ENCODE data around the gene ADAP1.
"Not testable (repeated sequence)": the region's sequence is repeated elsewhere in the genome, so short reads cannot be mapped to it uniquely, and the experiment has no call there.

ADAP1 gene, protein sequence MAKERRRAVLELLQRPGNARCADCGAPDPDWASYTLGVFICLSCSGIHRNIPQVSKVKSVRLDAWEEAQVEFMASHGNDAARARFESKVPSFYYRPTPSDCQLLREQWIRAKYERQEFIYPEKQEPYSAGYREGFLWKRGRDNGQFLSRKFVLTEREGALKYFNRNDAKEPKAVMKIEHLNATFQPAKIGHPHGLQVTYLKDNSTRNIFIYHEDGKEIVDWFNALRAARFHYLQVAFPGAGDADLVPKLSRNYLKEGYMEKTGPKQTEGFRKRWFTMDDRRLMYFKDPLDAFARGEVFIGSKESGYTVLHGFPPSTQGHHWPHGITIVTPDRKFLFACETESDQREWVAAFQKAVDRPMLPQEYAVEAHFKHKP

DNA sequence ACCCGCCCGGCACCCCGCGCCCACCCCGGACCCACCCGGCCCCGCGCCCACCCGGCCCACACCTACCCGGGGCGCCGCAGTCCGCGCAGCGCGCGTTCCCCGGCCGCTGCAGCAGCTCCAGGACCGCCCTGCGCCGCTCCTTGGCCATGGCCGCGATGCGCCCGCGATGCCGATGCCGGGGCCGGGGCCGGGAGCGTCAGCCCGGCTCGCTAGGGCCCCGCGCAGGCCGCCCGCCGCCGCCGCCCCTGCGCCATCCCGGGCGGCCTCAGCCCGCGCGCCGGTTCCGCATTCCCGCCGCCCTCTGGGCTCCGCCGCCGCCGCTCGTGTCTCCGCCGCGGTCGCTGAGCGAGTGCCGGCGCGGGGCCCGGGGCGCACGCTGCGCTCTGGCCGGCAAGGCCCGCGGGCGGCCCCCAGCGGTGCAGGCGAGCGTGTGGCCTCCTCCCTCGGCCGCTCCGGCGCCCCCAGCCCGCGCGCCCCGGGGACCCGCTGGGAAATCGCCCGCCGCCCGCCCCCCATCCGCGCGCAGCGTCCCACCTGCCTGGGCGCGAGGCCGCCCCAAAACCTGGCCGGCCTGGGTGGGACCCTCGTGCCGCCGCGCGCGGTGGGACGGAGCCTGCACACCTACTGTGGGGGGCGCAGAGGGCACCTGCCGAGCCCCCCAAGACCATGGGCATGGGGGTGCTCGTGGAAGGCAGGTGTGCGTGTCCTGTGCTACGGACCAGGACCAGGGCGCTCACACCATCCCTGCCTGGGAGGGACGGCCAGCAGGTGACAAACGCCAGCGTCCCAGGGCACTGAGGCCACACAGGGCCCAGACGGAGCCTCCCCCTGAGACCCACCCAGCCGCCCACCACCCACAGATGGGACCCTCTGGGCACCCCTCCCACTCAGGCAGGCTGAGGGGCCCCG is at the start of gene ADAP1:
Gene ADAP1, minus strand, starts transcription at position 351 of the 909 bp plus-strand sequence. Its CDS starts 203 bp downstream, at position 148.
- no peak for DNase-seq

DNA sequence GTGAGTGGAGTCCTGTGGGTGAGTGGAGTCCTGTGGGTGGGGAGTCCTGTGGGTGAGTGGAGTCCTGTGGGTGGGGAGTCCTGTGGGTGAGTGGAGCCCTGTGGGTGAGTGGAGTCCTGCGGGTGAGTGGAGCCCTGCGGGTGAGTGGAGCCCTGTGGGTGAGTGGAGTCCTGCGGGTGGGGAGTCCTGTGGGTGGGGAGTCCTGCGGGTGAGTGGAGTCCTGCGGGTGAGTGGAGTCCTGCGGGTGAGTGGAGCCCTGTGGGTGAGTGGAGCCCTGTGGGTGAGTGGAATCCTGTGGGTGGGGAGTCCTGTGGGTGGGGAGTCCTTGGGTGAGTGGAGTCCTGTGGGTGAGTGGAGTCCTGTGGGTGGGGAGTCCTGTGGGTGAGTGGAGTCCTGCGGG is 48.0 kb upstream of the ADAP1 start:
- DNase-seq: not testable (repeated sequence)

DNA sequence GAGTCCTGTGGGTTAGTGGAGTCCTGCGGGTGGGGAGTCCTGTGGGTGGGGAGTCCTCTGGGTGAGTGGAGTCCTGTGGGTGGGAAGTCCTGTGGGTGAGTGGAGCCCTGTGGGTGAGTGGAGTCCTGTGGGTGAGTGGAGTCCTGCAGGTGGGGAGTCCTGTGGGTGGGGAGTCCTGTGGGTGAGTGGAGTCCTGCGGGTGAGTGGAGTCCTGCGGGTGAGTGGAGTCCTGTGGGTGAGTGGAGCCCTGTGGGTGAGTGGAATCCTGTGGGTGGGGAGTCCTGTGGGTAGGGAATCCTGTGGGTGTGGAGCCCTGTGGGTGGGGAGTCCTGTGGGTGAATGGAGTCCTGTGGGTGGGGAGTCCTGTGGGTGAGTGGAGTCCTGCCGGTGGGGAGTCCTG is 47.5 kb upstream of the ADAP1 start:
- DNase-seq: not testable (repeated sequence)

- DNase-seq: not testable (repeated sequence)
Observed at GRCh38 chr7:1001069-1001770, 46.7 kb upstream of the ADAP1 start.

DNA sequence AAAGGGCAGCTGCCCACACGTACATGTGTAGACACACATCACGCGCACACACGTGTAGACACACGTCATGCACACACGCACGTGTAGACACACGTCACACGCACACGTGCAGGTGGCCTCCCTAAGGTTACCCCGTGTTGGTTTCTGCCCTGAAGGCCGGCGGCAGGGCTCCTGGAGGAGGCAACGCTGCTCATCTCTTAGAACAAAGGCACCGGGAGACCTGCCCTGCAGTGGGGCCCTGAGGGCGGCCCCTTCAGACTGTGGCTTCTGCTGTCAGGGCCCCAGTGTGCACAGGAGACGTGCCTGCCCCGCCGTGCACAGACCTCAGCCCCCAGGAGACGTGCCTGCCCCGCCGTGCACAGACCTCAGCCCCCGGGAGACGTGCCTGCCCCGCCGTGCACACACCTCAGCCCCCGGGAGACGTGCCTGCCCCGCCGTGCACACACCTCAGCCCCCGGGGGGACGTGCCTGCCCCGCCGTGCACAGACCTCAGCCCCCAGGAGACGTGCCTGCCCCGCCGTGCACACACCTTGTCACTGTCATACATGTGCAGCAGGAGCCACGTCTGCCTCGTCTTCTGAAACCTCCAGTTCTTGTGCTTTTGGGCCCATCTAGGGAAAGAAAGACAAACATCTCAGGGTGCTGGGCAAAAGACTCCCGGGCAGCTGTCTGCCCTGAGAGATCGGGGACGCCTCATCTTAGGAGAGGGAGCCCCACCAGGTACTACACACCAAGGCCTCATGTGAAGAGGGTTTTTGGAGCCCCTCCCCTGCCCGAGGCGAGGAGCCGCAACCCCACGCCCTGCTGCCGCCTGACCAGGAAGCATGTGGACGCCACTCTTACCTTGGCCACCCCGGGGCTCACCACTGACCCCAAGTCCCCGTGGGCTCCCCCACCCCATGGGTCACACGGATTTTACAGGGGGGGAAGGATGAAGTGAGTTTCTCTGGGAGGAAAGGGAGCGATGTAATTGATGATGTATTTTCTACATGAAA is 45.8 kb upstream of the ADAP1 start:
- DNase-seq: no peak

- no peak for DNase-seq
Observed at GRCh38 chr7:999149-999879, 44.8 kb upstream of the ADAP1 start.

DNA sequence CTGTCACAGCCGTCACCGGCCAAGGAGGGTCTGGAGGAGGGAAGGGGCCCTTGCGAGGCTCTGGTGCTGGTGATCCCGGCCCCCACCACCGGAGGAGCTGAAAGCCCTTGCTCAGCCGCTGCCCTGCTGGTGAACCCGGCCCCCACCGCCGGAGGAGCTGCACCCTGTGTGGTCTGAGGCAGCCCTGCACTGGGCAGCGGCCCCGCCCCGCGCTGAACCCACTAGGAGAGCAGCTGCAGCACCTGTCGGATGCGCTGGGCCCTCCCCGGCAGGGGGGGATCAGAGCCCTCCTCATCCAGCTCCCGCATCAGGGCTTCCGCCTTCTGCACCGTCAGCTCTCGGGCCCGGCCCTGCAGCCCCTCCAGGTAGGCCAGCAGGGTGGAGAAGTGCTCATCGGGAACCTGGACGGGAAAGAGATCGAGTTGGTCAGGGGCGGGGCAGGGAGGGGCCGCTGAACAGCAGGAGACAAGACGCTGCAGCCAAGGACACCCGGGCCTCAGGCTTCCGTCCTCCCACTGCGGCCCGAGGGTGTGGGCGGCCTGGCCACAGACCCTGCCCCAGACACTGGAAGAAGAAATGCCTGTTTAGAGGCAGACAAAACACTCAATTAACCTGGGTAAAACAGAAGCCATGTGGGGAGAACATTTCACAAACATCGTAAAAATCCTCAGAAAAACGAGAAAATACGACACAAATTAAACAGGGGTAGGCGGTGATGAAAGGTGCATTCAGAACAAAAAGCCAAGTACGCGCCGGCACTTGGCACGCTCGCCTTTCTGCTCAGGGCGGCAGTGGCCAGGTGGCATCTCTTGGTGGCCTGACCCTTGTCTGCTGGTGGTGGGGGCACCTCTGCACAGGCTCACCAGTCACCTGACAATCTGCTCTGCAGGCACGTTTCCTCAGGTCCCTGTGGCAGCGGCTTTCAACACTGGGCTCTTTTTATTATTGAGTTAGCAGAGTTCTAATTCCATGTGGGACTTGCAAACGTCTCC is 43.2 kb upstream of the ADAP1 start:
- no peak for DNase-seq

- DNase-seq: no peak
Observed at GRCh38 chr7:996079-996872, 41.8 kb upstream of the ADAP1 start.

DNA sequence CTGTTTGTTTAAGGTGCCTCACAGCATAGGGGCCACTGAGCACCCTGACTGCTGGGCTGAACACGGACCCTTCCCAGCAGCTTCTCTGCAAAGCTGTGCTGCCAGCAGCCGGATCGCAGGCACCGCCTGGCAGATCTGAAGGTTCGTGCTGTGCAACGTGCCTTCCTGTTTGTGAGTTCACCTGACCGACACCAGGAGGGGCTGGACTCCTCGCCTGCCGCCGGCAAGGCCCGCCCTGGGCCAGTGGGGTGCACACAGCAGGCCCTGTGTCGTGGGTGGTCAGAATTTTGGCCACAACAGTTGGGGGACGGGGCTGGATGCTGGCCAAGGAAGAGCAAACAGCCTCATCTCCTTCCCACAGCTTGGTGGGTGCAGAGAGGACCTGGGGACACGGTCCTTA is 41.1 kb upstream of the ADAP1 start:
- no peak for DNase-seq

DNA sequence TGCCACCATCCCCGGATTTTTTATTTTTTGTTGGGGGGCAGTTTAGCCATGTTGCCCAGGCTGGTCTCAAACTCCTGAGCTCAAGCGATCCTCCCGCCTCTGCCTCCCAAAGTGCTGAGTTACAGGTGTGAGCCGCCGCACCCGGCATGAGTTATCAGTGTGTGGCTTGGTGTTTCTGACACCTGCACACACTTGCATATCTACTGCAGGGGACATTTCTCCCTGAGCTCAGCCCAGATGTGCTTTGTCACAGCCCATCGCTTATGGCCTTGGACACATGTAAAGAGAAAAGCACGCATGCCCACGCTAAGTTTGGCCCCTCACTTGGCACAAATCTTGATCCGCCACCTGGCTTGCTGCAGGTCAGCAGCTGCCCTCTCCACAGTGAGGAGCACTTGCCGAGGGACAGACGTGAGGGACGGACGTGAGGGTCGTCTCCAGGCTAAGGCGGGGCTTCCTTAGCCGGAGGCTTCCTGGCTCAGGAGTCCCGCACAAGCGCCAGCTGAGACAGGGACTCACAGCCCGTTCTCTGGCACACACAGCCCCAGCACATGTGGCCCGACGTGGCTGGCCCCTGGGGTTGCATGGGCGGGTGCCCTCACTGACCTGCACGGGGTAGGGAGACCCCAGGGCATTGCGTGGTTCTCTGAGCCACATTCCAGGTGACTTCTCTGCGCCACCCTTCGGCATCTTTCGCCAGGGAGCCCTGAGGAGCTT is 40.3 kb upstream of the ADAP1 start:
- no peak for DNase-seq

- DNase-seq: peak; percentile 89
Observed at GRCh38 chr7:992709-993607, 38.5 kb upstream of the ADAP1 start.

DNA sequence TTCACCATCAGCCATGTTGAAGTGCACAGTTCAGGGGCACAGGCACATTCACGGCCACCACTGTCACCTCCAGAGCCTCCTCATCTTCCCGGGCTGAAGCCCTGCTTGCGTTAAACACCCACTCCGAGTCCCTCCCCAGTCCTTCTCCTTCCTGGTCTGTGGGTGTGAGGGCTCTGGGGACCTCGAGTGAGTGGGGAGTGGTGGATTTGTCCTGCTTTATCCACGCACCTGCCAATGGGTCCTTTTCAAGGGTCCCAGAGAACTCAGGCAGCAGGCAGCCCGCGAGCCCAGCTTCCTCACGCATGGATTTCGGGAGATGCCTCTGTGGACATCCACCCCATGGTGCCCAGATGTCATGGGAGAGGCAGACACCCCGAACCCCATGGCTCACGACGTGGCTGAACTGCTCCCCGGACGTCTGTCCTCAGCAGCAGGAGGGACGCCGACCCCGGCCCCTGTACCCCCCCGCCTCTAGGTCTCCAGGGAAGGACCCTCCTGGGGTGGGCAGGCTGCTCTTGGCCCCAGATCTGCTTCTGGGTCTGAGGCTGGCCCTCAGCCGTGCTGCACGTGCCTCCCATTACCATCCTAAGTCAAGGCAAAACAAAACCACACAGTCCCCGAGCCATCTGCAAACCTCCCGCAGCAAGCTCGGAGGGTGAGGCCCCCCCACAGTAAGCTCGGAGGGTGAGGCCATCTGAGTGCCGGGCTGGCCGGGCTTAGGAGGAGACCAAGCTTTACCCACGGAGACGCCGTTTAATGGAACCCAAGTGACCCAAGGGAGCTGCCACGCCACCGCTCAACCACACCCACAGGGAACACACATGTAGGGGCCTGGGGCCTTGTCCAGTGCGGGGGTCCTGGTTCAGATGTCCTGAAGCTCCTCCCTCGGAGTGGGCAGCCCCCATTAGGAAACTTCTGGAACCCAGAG is 37.5 kb upstream of the ADAP1 start:
- DNase-seq: no peak

DNA sequence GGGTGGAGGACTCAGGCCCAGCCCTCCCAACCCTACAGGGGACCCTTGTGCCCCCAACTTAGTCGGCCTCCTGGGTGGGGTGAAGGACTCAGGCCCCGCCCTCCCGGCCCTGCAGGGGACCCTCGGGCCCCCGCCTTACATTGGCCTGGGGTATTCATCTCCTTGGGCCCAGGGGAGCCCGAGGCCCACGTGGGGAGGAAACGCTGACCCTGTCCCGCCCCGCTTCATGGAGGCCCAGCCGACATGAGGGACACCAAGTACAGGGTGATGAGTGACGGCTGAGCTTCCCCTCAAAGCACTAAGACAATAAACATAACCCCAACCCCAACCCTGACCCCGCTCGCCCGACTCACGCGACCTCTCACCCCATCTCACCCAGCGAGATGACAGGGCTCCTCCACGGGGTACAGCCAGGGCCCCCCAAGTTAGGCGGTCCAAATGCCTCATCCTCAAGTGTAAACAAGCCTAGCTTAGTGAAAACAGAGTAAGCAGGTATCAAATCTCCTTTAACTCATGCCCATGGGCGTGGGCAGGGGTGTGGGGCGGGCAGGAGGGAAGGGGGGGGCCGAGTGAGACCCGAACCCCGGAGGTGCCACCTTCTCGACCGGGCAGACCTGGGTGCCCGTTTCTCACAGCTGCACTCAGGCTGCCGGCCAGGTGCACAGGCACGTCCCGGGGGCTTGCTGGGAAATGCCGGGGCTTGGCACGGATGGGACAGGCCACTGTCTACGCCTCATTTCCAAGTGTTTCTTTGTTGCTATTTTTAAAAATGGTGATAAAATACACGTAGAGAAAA is 36.7 kb upstream of the ADAP1 start:
- no peak for DNase-seq

GRCh38 chr7:990352-990932 is 36.0 kb upstream of the ADAP1 start:
- no peak for DNase-seq

DNA sequence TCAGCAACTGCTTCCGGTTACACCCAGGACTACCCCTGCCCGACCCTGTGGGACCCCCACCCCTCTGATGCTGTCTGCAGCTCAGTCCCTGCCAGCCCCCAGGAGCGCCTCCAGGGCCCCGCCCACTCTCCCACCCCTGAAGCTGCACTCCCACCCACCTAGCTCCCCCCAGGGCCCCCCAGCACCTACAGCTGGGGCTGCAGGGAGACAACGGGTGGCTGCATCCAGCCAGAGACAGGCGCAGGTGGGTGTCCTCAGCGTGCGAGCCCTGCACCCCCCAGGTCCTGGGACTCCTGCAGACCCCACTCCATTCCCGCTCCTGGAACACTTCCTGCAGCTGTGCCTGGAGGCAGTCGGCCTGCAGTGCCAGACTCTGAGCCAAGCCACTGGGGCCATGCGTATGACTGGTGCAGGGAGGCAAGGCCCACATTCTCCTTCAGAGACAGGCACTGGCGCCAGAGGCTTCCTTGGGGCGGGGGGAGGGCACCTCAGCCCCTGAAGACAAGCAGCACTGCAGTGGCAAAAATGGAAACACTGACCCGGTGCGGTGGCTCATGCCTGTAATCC is 34.6 kb upstream of the ADAP1 start:
- no peak for DNase-seq
